ENCODE measurements around the gene NTMT1. TPM values are rescaled to one million over a fixed set of nuclear protein-coding genes. Genes with fewer than 3 reads are reported as not detected.

NTMT1 gene
- total RNA-seq, 1 experiment from 2014 or later: 87.1 TPM

GRCh38 chr9:129602598-129603415 lies 23.2 kb upstream of the NTMT1 start:
- Histone ChIP-seq H3K36me3 (ENCODE audit: insufficient read depth, low read length, poor library complexity, severe bottlenecking) (no peaks in the 10 kb centered on the region), H3K9me3 (ENCODE audit: low read depth, low read length, poor library complexity, severe bottlenecking) (no peaks in the 10 kb centered on the region), H3K4me3 (ENCODE audit: low read depth, low read length, poor library complexity, severe bottlenecking) (no peak overlapping the region), H3K4me1 (ENCODE audit: insufficient read depth, low read length, poor library complexity, severe bottlenecking) (peaks cover 38% of the 10 kb centered on the region), H3K27me3 (replicated peaks; ENCODE audit: insufficient read depth, low read depth, low read length, poor library complexity) (no peaks in the 10 kb centered on the region), H3K27ac (ENCODE audit: low read depth, low read length, poor library complexity, severe bottlenecking) (peak overlapping the region; percentile 68)
- intact Hi-C loops (cut with micrococcal nuclease; ENCODE audit: unreplicated experiment): loop anchor here (10.0 kb wide), 1 partner anchor 108 kb away; no protein-coding TSS in a partner anchor
- ChIA-PET CTCF (no interaction called here), POLR2A (ENCODE audit: low non-redundant PET) (no interaction called here)
- no peak for TF ChIP-seq CTCF (conservative IDR thresholded peaks at IDR 0.05; ENCODE audit: low read depth, low read length)
- no peak for TF ChIP-seq EZH2 (IDR thresholded peaks at IDR 0.05; ENCODE audit: borderline replicate concordance, low read depth, low read length, poor library complexity, severe bottlenecking)
- DNase-seq (ENCODE audit: low spot score): peak; percentile 61
- no TSS peak for BruUV-seq (replicated peaks)

GRCh38 chr9:129604056-129604765 lies 21.8 kb upstream of the NTMT1 start:
- POLR2A ChIA-PET (ENCODE audit: low non-redundant PET): no interaction called here
- CTCF ChIA-PET: interaction anchor here (1.3 to 1.4 kb wide), 2 partner anchors 461 to 472 kb away, joined by 4 read pairs; no protein-coding TSS in a partner anchor
- Histone ChIP-seq H3K36me3 (ENCODE audit: insufficient read depth, low read length, poor library complexity, severe bottlenecking) (no peaks in the 10 kb centered on the region), H3K9me3 (ENCODE audit: low read depth, low read length, poor library complexity, severe bottlenecking) (no peaks in the 10 kb centered on the region), H3K4me3 (ENCODE audit: low read depth, low read length, poor library complexity, severe bottlenecking) (no peak overlapping the region), H3K27ac (ENCODE audit: low read depth, low read length, poor library complexity, severe bottlenecking) (peak overlapping the region; percentile 48), H3K4me1 (ENCODE audit: insufficient read depth, low read length, poor library complexity, severe bottlenecking) (peaks cover 48% of the 10 kb centered on the region), H3K27me3 (replicated peaks; ENCODE audit: insufficient read depth, low read depth, low read length, poor library complexity) (no peaks in the 10 kb centered on the region)
- BruUV-seq (replicated peaks): no TSS peak
- DNase-seq (ENCODE audit: low spot score): no peak
- no peak for TF ChIP-seq EZH2 (IDR thresholded peaks at IDR 0.05; ENCODE audit: borderline replicate concordance, low read depth, low read length, poor library complexity, severe bottlenecking)
- TF ChIP-seq CTCF (conservative IDR thresholded peaks at IDR 0.05; ENCODE audit: low read depth, low read length): no peak
- intact Hi-C loops (cut with micrococcal nuclease; ENCODE audit: unreplicated experiment): loop anchor here (10.0 kb wide), 1 partner anchor 109 kb away; no protein-coding TSS in a partner anchor

GRCh38 chr9:129604766-129605163 lies 21.2 kb upstream of the NTMT1 start:
- POLR2A ChIA-PET (ENCODE audit: low non-redundant PET): interaction anchor here (0.6 kb wide), 1 partner anchor 65 kb away, joined by 6 read pairs; no protein-coding TSS in a partner anchor
- Histone ChIP-seq H3K4me3 (ENCODE audit: low read depth, low read length, poor library complexity, severe bottlenecking) (no peak overlapping the region), H3K27ac (ENCODE audit: low read depth, low read length, poor library complexity, severe bottlenecking) (no peak overlapping the region), H3K27me3 (replicated peaks; ENCODE audit: insufficient read depth, low read depth, low read length, poor library complexity) (no peaks in the 10 kb centered on the region), H3K9me3 (ENCODE audit: low read depth, low read length, poor library complexity, severe bottlenecking) (no peaks in the 10 kb centered on the region), H3K4me1 (ENCODE audit: insufficient read depth, low read length, poor library complexity, severe bottlenecking) (peaks cover 52% of the 10 kb centered on the region), H3K36me3 (ENCODE audit: insufficient read depth, low read length, poor library complexity, severe bottlenecking) (no peaks in the 10 kb centered on the region)
- BruUV-seq (replicated peaks): no TSS peak
- TF ChIP-seq CTCF (conservative IDR thresholded peaks at IDR 0.05; ENCODE audit: low read depth, low read length): no peak
- TF ChIP-seq EZH2 (IDR thresholded peaks at IDR 0.05; ENCODE audit: borderline replicate concordance, low read depth, low read length, poor library complexity, severe bottlenecking): no peak
- no peak for DNase-seq (ENCODE audit: low spot score)
- CTCF ChIA-PET: interaction anchor here (1.3 to 1.4 kb wide), 2 partner anchors 462 to 473 kb away, joined by 4 read pairs; no protein-coding TSS in a partner anchor
- intact Hi-C loops (cut with micrococcal nuclease; ENCODE audit: unreplicated experiment): loop anchor here (10.0 kb wide), 1 partner anchor 110 kb away; no protein-coding TSS in a partner anchor
